ENCODE results near the gene CRACR2B. TPM values are rescaled to one million over a fixed set of nuclear protein-coding genes. Genes with fewer than 3 reads are reported as not detected.

CRACR2B gene
- total and polyA plus RNA-seq, 3 donors from 2014 or later: 4.9 to 7.4 (median 6.5) TPM

- 85 to 93% methylated on average over 6 to 18 of the region's 20 CpGs for WGBS, 2 donors
- Histone ChIP-seq H3K9me3 (no peaks in the 10 kb centered on the region), H3K36me3 (ENCODE audit: low read depth, missing control alignments) (no peaks in the 10 kb centered on the region), H3K27me3 (no peaks in the 10 kb centered on the region), H3K4me3 (no peak overlapping the region), H3K27ac (no peak overlapping the region), H3K4me1 (peaks cover 21% of the 10 kb centered on the region)
- intact Hi-C loops (cut with DNase I; ENCODE audit: low total_unique reads): no loop called here
- TF ChIP-seq CTCF (IDR thresholded peaks at IDR 0.05) (no peak), POLR2A (IDR thresholded peaks at IDR 0.05) (no peak)
- no peak for DNase-seq
These were observed 27.0 kb downstream of the CRACR2B start for GRCh38 chr11:854601-855329.

- no peaks in the 10 kb centered on the region for H3K36me3 ChIP-seq (ENCODE audit: low read depth, missing control alignments)
- 86 to 91% methylated on average over 4 to 7 of the region's 7 CpGs for WGBS, 2 donors
- peaks cover 24% of the 10 kb centered on the region for H3K4me1 ChIP-seq
- no peaks in the 10 kb centered on the region for H3K27me3 ChIP-seq
- no peak for DNase-seq
- H3K9me3 ChIP-seq: no peaks in the 10 kb centered on the region
- no peak overlapping the region for H3K27ac ChIP-seq
- no peak overlapping the region for H3K4me3 ChIP-seq
- intact Hi-C loops (cut with DNase I; ENCODE audit: low total_unique reads): no loop called here
- no peak for TF ChIP-seq CTCF (IDR thresholded peaks at IDR 0.05)
- no peak for TF ChIP-seq POLR2A (IDR thresholded peaks at IDR 0.05)
These were observed 27.6 kb downstream of the CRACR2B start for GRCh38 chr11:855330-855674.

GRCh38 chr11:855796-856195, 28.1 kb downstream of the CRACR2B start:
- DNase-seq: no peak
- no peaks in the 10 kb centered on the region for H3K36me3 ChIP-seq (ENCODE audit: low read depth, missing control alignments)
- 87 to 100% methylated on average over 4 to 12 of the region's 12 CpGs for WGBS, 2 donors
- no peaks in the 10 kb centered on the region for H3K9me3 ChIP-seq
- H3K4me3 ChIP-seq: no peak overlapping the region
- no peak for TF ChIP-seq POLR2A (IDR thresholded peaks at IDR 0.05)
- H3K27ac ChIP-seq: no peak overlapping the region
- intact Hi-C loops (cut with DNase I; ENCODE audit: low total_unique reads): no loop called here
- H3K27me3 ChIP-seq: no peaks in the 10 kb centered on the region
- H3K4me1 ChIP-seq: peaks cover 19% of the 10 kb centered on the region

- Histone ChIP-seq H3K27ac (no peak overlapping the region), H3K4me1 (peaks cover 13% of the 10 kb centered on the region), H3K36me3 (ENCODE audit: low read depth, missing control alignments) (no peaks in the 10 kb centered on the region), H3K9me3 (no peaks in the 10 kb centered on the region), H3K4me3 (no peak overlapping the region), H3K27me3 (no peaks in the 10 kb centered on the region)
- no peak for DNase-seq
- no peak for TF ChIP-seq CTCF (IDR thresholded peaks at IDR 0.05)
- no peak for TF ChIP-seq POLR2A (IDR thresholded peaks at IDR 0.05)
- intact Hi-C loops (cut with DNase I; ENCODE audit: low total_unique reads): no loop called here
- 73 to 100% methylated on average over 3 to 8 of the region's 8 CpGs for WGBS, 2 donors
These were observed 28.7 kb downstream of the CRACR2B start for GRCh38 chr11:856397-856796.

GRCh38 chr11:858053-858761, 30.5 kb downstream of the CRACR2B start:
- peaks cover 10% of the 10 kb centered on the region for H3K4me1 ChIP-seq
- no peaks in the 10 kb centered on the region for H3K9me3 ChIP-seq
- no peak overlapping the region for H3K27ac ChIP-seq
- DNase-seq: no peak
- no peak for TF ChIP-seq CTCF (IDR thresholded peaks at IDR 0.05)
- TF ChIP-seq POLR2A (IDR thresholded peaks at IDR 0.05): no peak
- 85 to 91% methylated on average over 18 to 27 of the region's 27 CpGs for WGBS, 2 donors
- intact Hi-C loops (cut with DNase I; ENCODE audit: low total_unique reads): no loop called here
- no peaks in the 10 kb centered on the region for H3K27me3 ChIP-seq
- H3K4me3 ChIP-seq: no peak overlapping the region
- H3K36me3 ChIP-seq (ENCODE audit: low read depth, missing control alignments): no peaks in the 10 kb centered on the region
